Vagina (tissue), 2 donors: ENCODE data around the gene ANO1. TPM values are rescaled to one million over a fixed set of nuclear protein-coding genes. Genes with fewer than 3 reads are reported as not detected.

Source experiments
- DNase-seq, 2 donors: peaks; one replicate each; pipeline ENCODE4 v3.0.0-alpha.2; 2017; ENCODE audit errors: extremely low spot score in 2 of 2
- H3K27ac ChIP-seq: fragments of 200-600 bp; sonication (generic); one replicate; pipeline ENCODE4 v1.5.1; 2019
- H3K27me3 ChIP-seq: fragments of 200-600 bp; sonication (generic); one replicate; pipeline ENCODE4 v1.5.1; 2019
- H3K36me3 ChIP-seq, 2 donors: fragments of 200-600 bp; sonication (generic); one replicate each; pipeline ENCODE4 v1.5.1; 2017 to 2019
- H3K4me1 ChIP-seq: fragments of 200-600 bp; sonication (generic); one replicate; pipeline ENCODE4 v1.5.1; 2019
- H3K4me3 ChIP-seq, 2 donors: fragments of 200-600 bp; sonication (generic); 1 replicate in 1 of 2; 2 replicates in 1 of 2; pipeline ENCODE4 v1.5.1; 2016 to 2019
- H3K9me3 ChIP-seq: fragments of 200-600 bp; sonication (generic); one replicate; pipeline ENCODE4 v1.5.1; 2019
- POLR2A ChIP-seq, 2 donors: fragments of 450-650 bp; IDR thresholded peaks; one replicate each; pipeline ENCODE4 v1.6.1; 2017; ENCODE audit warnings: antibody characterized with exemption in 2 of 2, mild to moderate bottlenecking in 2 of 2, moderate library complexity in 2 of 2
- POLR2AphosphoS5 ChIP-seq, 2 donors: sonication (generic); formaldehyde crosslinking; IDR thresholded peaks; one replicate each; pipeline ENCODE4 v1.9.0; 2017; ENCODE audit warnings: antibody characterized with exemption in 2 of 2, mild to moderate bottlenecking in 2 of 2, low read depth in 1 of 2; ENCODE audit not compliant: insufficient read depth in 1 of 2
- intact Hi-C: fragments of 100-400 bp; cut with DNase I; formaldehyde crosslinking; loops from one replicate; pipeline ENCODE4 v1.15.1; 2023
- total RNA-seq: library from RNA; depleted of rRNA; stranded (reverse); fragments of >200 nt; gene quantifications from one replicate; pipeline ENCODE4 v1.2.3, GENCODE V29; 2016
- TF ChIP-seq, protein P1 (sequence below), 3 experiments: fragments of 450-650 bp in 2 of 3; fragments of 200-600 bp in 1 of 3; sonication (generic) in 1 of 3; IDR thresholded peaks; one replicate each; pipeline ENCODE4 v1.5.1; 2017 to 2019; ENCODE audit warnings: antibody characterized with exemption in 3 of 3, mild to moderate bottlenecking in 2 of 3, moderate library complexity in 2 of 3

The ANO1 gene
- total RNA-seq, 1 donor from 2014 or later = 40.8 TPM

DNA sequence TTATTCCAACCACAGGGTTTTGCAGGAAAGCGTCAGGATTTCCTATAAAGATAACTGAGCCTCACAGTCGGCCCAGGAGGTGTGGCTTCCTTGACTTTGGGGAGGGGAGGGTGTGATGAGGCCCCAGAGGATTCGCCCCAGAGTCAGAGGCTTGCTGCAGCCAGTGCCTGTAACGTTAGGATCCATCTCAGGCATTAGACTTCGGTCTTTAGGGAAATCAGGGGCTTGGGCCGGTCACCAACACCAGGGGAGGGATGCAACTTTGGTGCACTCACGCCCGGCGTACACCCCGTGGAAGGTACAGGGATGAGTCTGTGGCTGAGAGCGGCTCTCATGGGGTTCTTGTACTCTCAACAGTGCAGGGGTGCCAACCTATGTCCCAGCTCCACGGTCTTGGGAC, 5.7 kb upstream of the ANO1 start:
- TF ChIP-seq, protein P1, sequence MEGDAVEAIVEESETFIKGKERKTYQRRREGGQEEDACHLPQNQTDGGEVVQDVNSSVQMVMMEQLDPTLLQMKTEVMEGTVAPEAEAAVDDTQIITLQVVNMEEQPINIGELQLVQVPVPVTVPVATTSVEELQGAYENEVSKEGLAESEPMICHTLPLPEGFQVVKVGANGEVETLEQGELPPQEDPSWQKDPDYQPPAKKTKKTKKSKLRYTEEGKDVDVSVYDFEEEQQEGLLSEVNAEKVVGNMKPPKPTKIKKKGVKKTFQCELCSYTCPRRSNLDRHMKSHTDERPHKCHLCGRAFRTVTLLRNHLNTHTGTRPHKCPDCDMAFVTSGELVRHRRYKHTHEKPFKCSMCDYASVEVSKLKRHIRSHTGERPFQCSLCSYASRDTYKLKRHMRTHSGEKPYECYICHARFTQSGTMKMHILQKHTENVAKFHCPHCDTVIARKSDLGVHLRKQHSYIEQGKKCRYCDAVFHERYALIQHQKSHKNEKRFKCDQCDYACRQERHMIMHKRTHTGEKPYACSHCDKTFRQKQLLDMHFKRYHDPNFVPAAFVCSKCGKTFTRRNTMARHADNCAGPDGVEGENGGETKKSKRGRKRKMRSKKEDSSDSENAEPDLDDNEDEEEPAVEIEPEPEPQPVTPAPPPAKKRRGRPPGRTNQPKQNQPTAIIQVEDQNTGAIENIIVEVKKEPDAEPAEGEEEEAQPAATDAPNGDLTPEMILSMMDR (IDR thresholded peaks at IDR 0.05) = no peak
- no peak for TF ChIP-seq POLR2AphosphoS5 (IDR thresholded peaks at IDR 0.05; ENCODE audit: insufficient read depth in 1 of 2, low read depth in 1 of 2)
- no peak for TF ChIP-seq POLR2A (IDR thresholded peaks at IDR 0.05)
- DNase-seq = no peak
- Histone ChIP-seq H3K36me3 (no peaks in the 10 kb centered on the region), H3K27ac (no peak overlapping the region), H3K4me3 (no peak overlapping the region), H3K9me3 (no peaks in the 10 kb centered on the region), H3K4me1 (peaks cover 1% of the 10 kb centered on the region), H3K27me3 (no peaks in the 10 kb centered on the region)
- intact Hi-C loops = no loop called here

DNA sequence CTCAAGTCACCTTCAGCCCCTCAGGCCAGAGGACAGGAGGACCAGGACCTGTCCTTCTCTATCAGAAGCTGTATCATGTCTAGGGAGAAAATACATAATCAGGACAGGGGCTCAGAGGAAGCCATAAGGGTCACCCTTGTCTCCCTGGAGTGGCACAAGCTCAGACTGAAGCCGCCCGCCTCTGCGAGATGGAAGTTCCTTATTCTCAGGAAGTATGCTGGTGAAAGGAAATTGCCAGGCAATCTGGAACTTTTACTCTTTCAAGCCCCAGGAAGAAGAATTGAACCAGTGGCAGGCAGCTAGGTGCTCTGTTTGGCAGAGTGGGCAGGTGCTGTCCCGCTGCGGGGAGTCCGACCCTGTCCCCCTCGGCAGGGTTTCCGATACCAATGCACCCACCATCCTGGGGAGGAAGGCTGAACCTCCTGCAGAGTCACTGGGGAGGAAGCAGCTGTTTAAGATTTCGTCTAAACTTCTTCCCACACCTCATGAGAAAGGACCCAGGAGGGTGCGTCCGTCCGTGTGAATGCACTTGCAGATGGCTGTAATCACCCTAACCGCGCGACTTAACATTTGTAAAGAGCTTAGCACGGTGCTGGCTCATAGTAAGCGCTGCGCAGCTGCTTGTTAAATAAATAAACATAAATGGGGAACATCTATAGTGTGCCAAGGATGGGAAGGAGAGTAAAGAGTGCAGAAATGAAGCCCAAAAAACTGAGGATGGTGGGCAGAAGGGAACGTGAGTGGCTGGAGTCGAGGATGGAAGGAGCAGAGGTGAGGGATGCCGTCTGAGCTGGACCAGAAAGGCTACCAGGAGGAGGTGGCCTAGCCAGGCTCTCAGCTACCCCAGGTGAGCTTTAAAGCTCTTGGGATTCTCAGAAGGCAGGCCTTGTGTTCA, 5.0 kb upstream of the ANO1 start:
- H3K27me3 ChIP-seq = no peaks in the 10 kb centered on the region
- no peaks in the 10 kb centered on the region for H3K9me3 ChIP-seq
- intact Hi-C loops = no loop called here
- H3K27ac ChIP-seq = no peak overlapping the region
- TF ChIP-seq POLR2A (IDR thresholded peaks at IDR 0.05) (no peak), POLR2AphosphoS5 (IDR thresholded peaks at IDR 0.05; ENCODE audit: insufficient read depth in 1 of 2, low read depth in 1 of 2) (no peak)
- no peak overlapping the region for H3K4me3 ChIP-seq
- no peaks in the 10 kb centered on the region for H3K36me3 ChIP-seq
- H3K4me1 ChIP-seq = peaks cover 7% of the 10 kb centered on the region
- DNase-seq = no peak

DNA sequence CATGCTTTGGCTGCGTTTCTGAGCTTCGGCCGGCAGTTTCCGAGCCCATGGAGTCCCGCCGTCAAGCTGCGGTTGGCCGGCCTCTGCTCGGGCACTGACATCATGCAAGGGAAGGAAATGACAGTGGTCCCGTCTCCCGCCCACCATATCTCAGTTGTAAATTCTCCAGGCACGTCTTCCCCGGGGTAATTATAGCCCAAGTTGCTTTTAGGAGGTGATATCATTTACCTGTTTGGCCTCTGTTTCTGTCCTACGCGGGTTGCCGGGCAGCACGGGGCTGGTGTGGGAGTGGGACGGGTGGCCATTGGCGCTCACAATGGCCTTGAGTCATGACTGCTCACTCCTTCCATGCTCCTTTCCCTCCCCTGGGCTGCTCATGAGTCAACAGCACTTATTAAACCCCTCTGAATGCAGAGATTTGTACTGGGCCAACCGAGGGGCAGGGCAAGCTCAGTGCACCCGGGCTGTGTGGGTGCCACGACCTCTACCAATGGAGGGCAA, 4.2 kb upstream of the ANO1 start:
- Histone ChIP-seq H3K27me3 (no peaks in the 10 kb centered on the region), H3K36me3 (no peaks in the 10 kb centered on the region), H3K9me3 (no peaks in the 10 kb centered on the region), H3K4me1 (peaks cover 8% of the 10 kb centered on the region), H3K4me3 (no peak overlapping the region), H3K27ac (no peak overlapping the region)
- intact Hi-C loops = no loop called here
- TF ChIP-seq POLR2A (IDR thresholded peaks at IDR 0.05) = no peak
- TF ChIP-seq, protein P1 (IDR thresholded peaks at IDR 0.05) = no peak
- no peak for DNase-seq

DNA sequence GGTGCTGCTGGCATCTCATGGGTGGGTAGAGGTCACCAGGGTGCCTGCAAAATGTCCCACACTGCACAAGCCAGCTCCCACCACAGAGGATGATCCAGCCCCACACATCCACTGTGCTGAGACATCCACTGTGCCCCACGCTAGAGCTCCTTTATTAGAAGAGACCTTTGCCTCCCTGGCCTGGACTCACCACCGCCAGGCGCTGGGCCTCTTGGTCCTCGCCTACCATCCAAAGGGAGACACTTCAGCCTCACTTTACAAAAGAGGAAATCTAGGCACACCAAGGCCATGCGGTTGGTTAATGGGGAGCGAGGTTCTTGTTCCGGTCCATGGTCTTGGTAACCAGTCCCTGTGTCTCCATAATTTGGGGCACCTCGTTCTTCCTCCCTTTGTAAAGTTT, 3.4 kb upstream of the ANO1 start:
- no peak for DNase-seq
- no peak for TF ChIP-seq POLR2AphosphoS5 (IDR thresholded peaks at IDR 0.05; ENCODE audit: insufficient read depth in 1 of 2, low read depth in 1 of 2)
- TF ChIP-seq, protein P1 (IDR thresholded peaks at IDR 0.05) = no peak
- TF ChIP-seq POLR2A (IDR thresholded peaks at IDR 0.05) = no peak
- H3K27ac ChIP-seq = no peak overlapping the region
- H3K9me3 ChIP-seq = no peaks in the 10 kb centered on the region
- intact Hi-C loops = no loop called here
- H3K4me3 ChIP-seq = no peak overlapping the region
- no peaks in the 10 kb centered on the region for H3K27me3 ChIP-seq
- no peaks in the 10 kb centered on the region for H3K36me3 ChIP-seq
- peaks cover 12% of the 10 kb centered on the region for H3K4me1 ChIP-seq

DNA sequence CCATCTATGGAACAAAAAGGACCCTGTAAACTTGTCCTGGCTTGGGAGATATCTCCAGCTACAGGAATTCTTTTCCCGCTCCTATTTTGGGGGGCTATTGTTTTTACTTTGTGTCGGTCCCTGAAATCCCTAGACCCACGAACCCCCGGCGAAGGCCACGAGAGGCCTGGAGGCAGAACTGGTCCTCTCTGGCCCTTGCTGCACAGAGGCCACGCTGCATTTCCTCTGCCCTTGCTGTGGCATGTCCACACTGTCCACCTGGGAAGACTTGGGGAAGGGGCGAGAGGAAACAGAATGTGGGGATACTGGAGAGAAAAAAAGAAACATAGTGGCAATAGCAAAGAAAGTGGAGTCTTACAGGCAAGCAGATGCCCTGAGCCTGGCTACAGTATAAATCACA, 2.3 kb upstream of the ANO1 start:
- Histone ChIP-seq H3K27ac (no peak overlapping the region), H3K4me3 (no peak overlapping the region), H3K27me3 (no peaks in the 10 kb centered on the region), H3K36me3 (no peaks in the 10 kb centered on the region), H3K4me1 (peaks cover 12% of the 10 kb centered on the region), H3K9me3 (no peaks in the 10 kb centered on the region)
- TF ChIP-seq POLR2A (IDR thresholded peaks at IDR 0.05) = no peak
- TF ChIP-seq, protein P1 (IDR thresholded peaks at IDR 0.05) = no peak
- no peak for TF ChIP-seq POLR2AphosphoS5 (IDR thresholded peaks at IDR 0.05; ENCODE audit: insufficient read depth in 1 of 2, low read depth in 1 of 2)
- DNase-seq = no peak
- intact Hi-C loops = no loop called here
